T-helper 2 cell (primary cell): ENCODE data around the gene CDK6.

Experiments used
- DNase-seq, 5 experiments: peaks; one replicate each; pipeline versions ENCODE4 v3.0.0 to v3.0.0-alpha.2; 2012 to 2022

The CDK6 gene

DNA sequence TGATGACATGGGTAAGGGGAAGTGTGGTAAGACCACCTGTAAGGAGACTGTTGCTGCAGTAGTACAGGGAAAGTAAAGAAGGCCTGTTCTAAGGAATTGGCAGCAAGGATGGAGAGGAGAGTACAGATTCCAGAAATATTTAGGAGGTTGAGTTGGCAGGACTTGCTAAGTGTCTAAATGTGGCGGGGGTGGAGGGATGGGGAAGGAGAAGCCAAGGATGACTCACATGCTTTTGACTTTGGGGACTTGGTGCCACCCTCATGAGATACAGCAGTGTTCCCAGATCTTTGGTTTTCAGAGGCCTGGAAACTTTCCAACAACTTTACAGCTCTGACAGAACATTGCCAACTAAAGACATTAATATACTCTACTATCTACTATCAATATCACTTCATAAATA lies 45.4 kb downstream of the CDK6 start:
- DNase-seq = no peak

DNA sequence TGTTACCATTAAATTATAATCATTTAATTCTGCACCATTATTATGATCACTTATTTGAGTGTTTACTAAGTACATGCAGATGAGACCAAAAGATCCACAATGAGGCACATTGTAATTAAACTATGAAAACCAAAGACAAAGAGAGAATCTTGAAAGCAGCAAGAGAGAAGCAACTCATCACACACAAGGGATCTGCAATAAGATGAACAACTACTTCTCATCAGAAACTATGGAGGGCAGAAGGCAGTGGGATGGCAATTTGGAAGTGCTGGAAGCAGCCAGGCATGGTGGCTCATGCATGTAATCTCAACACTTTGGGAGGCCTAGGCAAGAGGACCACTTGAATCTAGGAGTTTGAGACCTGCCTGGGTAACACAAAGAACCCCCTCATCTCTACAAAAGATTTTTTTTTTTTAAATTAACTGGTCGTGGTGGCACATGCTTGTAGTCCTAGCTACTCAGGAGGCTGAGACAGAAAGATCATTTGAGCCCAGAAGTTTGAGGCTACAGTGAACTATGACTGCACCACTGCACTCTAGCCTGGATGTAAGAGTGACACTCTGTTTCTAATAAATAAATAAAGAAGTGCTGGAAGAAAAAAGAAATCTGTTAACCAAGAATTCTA lies 47.7 kb downstream of the CDK6 start:
- DNase-seq = no peak

DNA sequence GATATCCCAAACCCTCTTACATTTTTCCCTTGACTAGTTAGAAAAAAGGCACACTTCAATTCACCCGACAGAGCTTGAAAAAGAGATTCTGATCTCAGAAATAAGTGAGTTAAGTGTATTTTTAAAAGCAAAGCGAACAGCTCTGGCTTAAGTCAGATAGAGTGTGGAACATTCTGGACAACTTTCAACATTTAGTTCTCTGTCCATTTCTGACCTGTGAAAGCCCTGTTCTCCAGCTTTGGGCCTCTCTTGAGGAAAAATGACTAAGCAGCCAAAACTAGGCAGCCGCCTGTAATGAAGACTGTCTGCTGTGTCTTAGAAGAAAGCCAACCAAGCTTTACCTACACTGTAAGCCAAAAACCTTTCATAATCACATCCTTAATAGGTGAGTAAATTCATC lies 50.5 kb downstream of the CDK6 start:
- no peak for DNase-seq

DNA sequence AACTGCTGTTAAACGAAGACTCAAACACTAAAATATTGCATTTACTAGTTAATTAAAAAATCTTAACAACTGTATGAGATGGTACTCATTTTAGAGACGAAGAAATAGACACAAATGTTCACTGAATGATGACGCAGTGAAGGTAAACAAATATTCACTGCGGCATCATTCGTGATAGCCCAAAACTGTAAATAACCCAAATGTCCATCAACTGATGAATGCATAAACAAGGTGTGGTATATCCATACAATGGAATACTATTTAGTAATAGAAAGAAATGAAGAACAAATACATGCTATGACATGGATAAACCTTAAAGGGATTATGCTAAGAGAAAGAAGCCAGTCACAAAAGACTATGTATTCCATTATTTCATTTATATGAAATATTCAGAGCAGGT lies 51.4 kb downstream of the CDK6 start:
- no peak for DNase-seq

DNA sequence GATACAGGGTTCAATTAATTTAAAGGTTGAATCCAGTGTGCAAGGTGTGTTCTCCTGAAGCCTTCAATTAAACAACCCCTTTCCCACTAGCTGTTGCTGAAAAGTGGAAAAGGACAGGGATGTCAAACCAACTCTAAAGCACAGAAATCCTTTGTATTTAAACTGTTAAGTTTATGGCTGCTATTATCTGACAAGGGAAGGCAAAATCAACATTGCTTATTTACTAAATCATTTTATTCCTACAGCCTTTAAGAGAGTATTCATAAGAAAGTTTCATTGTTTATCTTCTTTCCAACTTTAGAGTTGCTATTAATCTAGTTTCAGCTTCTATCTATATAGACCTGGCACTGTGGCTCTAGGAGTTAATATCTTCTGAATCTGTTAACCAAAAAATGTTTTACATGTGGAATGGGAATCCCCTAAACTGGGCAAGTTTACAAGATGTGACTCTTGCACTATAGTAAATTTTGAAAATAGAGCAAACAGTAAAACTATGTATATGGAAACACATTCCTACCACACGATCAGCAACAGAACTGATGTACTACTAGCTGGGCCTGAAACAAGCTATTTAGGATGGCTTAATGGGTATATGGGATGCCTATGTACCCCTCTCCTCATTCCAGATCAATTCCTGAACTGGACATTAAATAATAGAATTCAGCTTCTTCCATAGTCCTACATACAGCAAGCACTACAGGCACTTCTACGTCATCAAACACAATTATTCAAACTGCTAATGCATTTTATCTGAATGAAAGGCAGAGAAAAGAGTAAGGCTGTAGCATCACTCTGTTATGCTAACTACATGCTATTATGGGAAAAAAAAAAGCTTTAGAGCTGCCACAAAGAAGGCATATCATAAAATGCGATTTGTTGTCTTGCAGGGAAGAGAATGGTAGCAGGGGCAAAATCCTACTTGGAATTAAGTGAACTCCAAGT lies 52.8 kb downstream of the CDK6 start:
- DNase-seq = no peak

DNA sequence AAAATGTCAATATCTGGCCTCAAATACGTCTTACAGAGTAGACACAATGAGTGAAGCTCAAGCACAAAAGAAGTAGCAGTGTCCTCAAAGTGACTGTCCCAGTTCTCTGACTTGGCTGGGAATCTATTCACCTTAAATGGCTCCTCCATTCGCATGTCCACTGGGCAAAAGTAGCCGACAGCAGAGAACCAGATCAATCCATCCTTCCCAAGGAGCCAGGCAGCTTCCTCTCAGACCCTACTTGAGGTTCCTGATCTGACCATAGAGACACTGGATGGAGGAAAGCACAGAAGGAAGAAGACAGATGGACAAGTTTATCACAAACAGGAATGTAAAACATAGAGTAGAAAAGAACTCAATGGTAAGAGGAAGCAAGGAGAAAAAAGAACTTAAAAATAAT lies 53.5 kb downstream of the CDK6 start:
- DNase-seq = no peak

DNA sequence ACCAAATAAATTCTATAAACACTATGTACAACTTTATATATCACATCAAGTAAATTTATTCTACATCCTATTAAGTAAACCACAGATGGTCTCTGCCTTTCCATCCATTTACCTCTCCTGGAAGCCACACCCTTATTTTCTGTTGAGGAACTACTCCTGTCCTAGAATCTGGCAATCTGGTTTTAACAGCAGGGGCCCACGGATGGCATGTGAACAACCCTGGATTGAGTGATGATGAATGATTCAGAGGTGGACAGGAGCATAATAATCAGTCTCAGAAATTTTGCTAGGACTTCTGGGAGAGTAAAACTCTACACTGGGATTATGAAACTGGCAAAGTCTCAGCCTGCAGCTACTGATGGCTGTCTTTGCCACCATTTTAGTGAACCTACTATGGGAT lies 54.1 kb downstream of the CDK6 start:
- no peak for DNase-seq

DNA sequence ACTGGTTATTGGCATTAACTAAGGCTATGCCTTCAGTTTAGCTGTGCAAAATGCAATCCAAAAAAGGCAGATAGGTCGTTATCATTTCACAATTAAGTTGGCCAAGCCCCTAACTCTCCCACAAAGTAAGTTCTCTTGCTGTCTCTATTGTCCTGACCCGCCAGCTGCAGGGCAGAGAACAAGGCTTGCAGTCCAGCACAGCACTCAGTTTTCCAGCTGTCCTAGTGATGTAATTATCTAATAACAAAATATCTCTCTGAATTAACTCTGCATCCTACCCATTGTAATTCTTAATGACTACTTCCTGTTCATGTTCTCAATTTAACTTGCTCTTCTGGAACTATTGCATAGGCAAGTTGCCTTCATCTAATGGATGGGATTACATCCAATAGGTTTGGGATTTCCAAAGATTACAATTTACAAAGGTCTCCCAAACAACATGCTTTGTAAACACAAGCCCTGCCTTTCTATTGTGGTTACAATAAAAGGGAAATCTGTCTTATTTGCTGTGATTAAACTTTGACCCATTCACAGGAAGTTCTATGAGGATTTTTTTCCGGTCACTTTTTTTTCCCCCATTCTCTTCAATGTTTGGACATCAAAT lies 55.2 kb downstream of the CDK6 start:
- DNase-seq = no peak

DNA sequence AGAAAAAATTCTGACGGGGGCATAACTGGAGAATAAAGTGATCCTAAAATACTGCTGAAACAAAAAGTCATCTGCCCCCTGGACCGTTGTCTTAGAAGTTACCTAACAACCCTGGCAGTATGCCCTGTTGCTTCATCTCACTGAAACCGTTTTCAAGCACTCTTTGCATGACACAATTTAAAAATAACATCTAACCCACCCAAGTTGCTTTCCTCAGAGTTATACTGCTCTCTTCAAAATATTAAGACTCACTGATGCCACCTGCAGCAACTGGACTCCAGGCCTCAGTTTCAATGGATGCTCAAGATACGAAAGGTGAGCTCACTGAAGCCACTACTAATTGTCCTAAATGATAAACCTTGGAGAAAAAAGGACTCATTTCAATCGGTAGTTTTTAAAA lies 57.4 kb downstream of the CDK6 start:
- DNase-seq = no peak

DNA sequence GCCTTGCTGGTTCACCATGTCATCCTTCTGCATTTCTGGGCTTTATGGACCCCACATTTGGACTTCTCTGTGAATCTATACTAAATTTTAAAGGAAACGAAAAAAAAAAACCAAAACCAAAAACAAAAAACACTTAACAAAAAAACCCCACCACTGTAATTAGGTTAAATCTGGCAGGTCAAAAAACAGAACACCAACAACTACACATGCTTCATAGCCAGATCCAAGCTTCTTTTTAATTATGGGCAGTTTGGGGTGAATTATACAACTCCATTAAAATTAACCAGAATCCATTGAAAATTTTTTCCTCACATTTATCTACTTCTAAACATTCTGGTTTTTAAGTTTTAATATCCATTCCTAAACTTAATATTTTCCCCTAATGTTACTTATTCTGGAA lies 58.4 kb downstream of the CDK6 start:
- DNase-seq = no peak

DNA sequence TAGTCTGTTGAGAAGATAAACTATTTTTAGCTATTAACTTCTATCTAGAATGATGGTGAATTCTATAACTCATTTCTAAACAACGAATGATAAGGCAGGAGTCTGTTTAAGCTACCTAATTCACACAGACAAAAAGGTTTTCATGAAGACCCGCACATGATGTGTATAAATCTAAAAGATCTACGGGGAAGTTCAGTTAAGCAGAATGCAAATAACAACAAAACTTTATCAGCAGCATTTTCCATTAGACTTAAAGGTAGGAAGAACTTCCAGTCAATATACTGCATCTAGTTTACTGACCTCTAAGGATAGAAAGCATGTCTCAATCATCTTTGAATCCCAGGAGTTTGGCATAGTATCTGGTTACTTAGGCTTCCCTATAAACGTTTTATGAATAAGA lies 62.6 kb downstream of the CDK6 start:
- no peak for DNase-seq

DNA sequence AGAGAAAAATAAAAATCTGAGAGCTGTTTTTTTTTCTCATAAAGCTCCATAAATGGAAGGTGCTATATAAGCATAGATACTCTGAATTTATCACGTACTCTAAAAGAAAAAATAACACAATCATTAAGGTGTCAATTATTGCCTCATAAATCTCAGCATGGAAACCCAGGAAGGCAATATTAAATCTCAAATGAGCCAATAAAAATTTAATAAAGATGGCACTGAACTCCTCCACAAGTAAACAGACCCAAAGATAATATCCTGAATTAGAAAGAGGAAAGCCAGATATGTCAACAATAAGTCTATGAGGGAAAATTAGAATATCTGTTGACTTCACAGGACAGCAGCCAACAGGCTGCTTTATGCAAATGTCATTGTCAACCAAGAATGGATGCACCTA lies 66.5 kb downstream of the CDK6 start:
- no peak for DNase-seq

DNA sequence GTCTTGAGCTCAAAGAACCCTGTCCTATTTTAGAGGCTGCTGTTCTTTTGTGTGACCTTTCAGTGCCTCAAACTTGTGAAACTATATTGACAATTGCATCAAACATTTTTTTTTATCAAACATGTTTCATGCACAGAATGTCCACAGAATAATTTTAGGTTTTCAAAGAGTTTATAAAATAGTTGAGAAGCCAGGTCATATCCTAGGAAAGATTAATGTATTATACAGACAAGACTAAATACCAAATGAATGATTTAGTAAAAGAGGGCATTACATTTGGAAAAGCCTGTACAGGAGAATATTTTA lies 67.0 kb downstream of the CDK6 start:
- no peak for DNase-seq

DNA sequence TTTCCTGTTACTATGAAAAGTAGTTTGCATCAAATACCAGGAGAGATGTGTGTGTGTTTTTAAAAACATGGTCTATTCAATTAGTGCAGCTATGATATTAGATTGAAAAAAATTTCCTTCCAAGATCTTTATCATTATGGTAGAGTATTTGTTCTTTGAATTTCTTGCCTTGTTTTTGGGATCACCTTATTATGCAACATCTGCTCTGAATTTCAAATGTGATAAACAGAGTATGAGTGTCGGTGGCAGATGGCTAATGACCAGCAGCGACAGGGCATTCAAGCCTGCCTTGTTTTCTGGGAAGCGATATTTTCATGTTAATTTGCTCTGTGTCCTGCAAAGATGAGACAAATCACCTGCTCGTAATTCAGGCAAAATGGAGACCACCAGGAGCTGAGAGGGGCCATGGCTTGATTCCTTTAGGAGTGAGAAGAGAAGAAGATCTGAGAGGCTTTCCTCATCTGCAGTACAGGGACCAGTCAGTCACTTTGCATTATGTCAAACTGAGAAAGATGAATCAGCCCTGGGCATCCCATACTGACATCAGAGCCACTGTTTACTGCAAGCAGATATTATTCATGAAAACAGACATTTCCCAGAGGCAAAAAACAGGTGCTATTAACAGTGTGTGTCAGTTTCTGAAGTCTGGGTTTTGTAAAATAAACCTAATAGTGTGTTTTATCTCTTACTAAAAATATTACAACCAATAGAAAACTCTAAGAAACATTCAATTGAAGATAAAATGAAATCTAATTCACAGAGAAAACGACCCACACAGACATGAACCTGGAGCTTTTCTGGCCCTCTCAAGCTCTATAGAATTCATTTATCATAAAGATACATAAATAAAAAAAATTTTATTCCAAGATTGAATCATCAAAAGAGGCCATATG lies 67.6 kb downstream of the CDK6 start:
- DNase-seq = peak in 2 of 5 experiments; percentile 8 to 49

DNA sequence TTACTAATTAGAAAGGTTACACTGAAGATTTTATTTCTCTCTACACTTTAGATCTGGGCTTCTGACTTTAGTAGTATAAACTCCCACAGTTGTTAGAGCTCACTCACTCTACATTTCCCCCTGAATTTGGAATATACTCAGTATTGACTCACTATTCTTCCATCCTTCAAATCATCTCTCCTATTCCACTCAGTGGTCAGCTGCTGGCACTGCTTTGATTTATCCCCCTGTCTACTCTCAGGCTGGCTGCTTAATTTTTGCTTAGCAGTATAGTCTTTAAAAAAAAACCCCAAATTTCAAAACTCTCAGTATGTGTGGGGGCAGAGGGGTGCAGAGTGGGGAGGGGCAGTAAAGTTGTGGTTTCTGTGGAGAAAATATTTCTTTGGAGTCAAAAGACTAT lies 68.9 kb downstream of the CDK6 start:
- no peak for DNase-seq

DNA sequence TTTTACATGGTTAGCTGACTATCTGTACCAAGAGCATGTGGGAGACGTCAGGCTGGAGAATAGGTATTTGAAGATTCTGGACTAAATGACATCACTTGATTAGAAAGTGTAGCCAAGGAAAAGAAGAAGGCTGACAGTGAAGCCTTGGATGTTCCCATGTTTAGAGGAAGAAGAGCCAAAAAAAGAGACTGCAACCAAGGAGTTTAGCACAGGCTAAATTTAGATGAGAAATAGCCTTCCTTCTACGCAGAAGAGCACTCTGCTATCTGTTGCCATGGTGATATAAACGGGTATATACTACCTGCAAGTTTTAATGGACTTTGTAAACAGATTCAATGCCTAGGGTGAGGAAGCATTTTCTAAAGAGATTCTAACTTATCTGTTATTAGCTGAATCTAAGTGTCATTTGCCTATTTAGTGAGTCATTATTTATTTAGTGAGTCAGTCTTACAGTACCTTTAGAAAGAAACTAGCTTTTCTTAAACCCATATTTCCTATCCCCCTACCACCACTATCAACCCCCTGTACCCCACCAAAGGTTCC lies 69.8 kb downstream of the CDK6 start:
- no peak for DNase-seq

DNA sequence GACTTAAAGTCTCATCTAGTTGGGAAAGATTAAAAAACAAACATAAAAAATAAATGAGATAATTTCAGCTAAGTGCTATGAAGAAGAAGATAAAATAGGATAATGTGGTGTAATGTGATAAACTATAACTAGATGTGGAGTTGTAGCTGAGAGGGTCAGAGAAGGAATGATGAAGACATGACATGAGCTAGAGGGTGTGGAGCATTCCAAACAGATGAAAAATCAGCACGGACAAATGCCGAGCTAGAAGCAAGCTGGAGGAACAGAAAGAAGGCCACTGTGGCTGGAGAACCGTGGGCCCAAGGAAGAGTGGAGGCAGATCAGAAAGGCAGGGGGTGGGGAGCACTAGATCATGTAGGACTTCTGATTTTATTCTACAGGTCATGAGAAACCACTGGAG lies 70.6 kb downstream of the CDK6 start:
- no peak for DNase-seq

DNA sequence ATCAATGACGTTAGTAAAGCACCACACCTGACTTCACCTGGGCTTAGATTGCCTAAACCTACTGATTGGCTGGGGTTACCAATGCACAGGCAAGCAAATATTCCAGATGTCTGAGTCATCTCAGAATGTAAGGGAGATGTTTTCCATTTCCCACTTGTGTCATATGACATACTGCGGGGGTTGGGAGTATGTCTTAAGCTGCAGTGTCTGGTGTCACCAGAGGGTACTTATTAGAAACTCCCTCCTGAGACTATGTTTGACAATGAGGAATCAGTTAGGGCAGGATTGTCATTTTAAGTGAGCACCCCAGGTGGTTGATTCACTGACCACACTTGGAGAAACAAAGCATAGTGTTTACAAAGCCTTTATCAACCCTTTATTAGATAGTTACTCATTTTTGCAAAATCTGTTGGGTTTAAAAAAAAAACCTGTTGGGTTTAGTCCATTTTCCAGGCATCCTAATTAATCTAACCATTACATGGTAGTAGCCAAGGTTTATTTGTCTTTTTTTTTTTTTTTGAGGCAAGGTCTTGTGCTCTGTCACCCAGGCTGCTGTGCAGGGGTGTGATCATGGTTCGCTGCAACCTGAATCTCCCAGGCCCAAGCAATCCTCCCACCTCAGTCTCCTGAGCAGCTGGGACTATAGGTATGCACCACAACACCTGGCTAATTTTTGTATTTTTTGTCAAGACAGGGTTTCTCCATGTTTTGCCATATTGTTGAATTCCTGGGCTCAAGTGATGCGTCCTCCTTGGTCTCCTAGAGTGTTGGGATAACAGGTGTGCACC lies 72.5 kb downstream of the CDK6 start:
- DNase-seq = no peak

DNA sequence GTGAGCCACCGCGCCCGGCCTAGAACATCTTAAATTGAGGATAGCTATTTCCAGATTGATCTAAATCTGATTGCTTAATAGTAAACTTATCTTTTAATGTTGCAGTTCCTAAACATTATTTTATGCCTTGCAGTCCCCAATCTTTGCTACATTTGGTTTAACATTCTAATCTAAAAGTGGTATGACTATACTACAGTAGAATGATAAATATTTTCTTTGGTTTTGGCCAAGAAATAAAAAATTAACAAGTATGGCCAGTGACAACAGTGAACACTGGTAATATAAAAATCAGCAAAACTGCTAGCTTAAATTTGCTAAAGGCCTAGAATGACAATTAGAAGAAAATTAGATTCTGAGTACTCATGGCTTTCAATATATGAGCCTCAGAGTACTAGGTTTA lies 73.5 kb downstream of the CDK6 start:
- DNase-seq = no peak

DNA sequence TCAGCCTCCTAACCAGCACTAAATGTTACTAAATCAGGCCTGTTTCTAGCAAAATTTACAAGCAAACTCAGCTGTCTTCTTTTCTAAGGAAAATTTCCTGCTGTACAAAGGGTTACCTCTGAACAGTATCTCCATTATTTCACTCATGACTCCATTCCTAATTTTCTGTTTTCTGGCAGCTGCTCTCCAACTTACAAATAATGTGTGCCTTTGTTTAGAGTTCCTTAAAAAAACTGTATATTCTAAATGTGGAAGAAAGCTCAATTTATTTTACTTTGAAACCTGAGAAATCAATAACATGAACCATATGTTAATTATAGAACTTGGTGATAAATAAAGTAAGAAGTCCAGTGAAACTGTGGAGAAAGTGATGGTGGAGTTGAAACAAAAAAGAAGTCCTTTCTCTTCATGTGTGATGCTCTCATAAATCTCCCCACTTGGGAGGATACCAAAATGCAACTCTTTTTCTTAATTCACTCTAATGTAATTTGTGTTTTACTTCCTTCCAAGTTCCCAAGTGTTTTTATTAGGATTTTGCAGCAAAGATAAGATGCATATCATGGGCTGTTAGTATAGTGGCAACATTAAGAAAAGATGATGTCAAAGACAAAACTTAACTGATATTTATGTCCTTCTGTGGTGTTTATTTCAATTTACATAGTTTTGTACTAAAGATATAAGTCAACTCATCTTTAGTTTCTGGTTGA lies 74.8 kb downstream of the CDK6 start:
- DNase-seq = no peak

DNA sequence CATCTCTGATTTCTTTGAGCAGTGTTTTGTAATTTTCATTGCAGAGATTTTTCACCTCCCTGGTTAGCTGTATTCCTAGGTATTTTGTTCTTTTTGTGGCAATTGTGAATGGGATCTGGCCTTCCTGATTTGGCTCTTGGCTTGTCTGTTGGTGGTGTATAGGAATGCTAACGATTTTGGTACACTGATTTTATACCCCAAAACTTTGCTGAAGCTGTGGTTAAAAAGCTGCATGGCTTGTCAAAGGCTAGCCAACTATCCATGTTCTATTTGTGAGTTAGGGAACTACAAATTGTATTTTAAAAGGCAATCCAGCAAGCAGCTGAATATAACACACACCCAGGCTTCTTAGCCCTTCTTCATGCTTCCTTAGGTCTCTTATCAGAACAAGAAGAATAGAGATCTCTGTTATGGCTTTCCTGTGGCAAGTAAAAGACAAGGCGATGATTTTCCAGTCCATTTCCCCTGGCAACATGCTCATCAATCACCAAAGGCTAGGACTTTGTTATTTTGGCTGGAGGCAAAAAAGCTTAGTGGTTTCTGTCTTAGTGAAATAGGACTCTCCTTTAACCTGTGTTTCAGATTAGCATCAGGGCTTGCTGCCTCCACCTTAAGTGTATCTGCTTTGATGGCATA lies 77.5 kb downstream of the CDK6 start:
- DNase-seq = no peak
